A549 (cell line): ENCODE results near the gene RABGAP1L. TPM values are rescaled to one million over a fixed set of nuclear protein-coding genes. Genes with fewer than 3 reads are reported as not detected.

ENCODE experiments used
- ATAC-seq, 2 experiments: fragments of 200-7000 bp in 1 of 2; fragments of >200 bp in 1 of 2; cut with Nextera tagmentation in 1 of 2; cut with Tn5 transposase in 1 of 2; 3 replicates each; pipeline versions ENCODE4 v1.8.0 to v1.9.1; 2018 to 2020; ENCODE audit warnings: mild to moderate bottlenecking in 1 of 2, moderate library complexity in 1 of 2
- CTCF ChIA-PET: fragments of 300-600 bp; sonication (Branson Sonifier 250); formaldehyde crosslinking; extraction: SDS; loops from one replicate; lab custom pipeline; 2021; ENCODE audit warnings: antibody characterized with exemption, inconsistent platforms; lab: Yijun Ruan, JAX
- POLR2A ChIA-PET: fragments of 350-600 bp; formaldehyde crosslinking; extraction: SDS; loops from one replicate; lab custom pipeline; 2021; ENCODE audit warnings: antibody characterized with exemption, inconsistent platforms; lab: Yijun Ruan, JAX
- DNase-seq, 2 experiments: peaks; one replicate each; pipeline versions ENCODE4 v3.0.0 to v3.0.0-alpha.2; 2011 to 2016; ENCODE audit warnings: low read depth in 1 of 2, low spot score in 1 of 2
- FAIRE-seq: peaks from 2 replicates; lab custom pipeline; 2011; peaks lifted over from hg19 to GRCh38; lab: Jason Lieb, UNC
- H3K27ac ChIP-seq, 2 experiments: fragments of >200 bp; sonication (Bioruptor Twin); formaldehyde crosslinking; 3 replicates each; pipeline ENCODE4 v1.5.1; 2016 to 2017
- H3K4me1 ChIP-seq: fragments of >200 bp; sonication (Bioruptor Twin); formaldehyde crosslinking; 3 replicates; pipeline ENCODE4 v1.6.1; 2016
- H3K4me2 ChIP-seq: fragments of >200 bp; sonication (Bioruptor Twin); formaldehyde crosslinking; 3 replicates; pipeline ENCODE4 v1.6.1; 2016
- H3K4me3 ChIP-seq: fragments of >200 bp; sonication (Bioruptor Twin); formaldehyde crosslinking; 3 replicates; pipeline ENCODE4 v1.5.1; 2016
- H3K9me3 ChIP-seq: fragments of >200 bp; sonication (Bioruptor Twin); formaldehyde crosslinking; 3 replicates; pipeline ENCODE4 v1.6.1; 2016
- BCL3 ChIP-seq: fragments of >200 bp; sonication (Bioruptor Twin); formaldehyde crosslinking; IDR thresholded peaks from 3 replicates; pipeline ENCODE4 v1.6.1; 2016
- CEBPB ChIP-seq, 2 experiments: fragments of >200 bp in 1 of 2; sonication (Bioruptor Twin) in 1 of 2; formaldehyde crosslinking in 1 of 2; IDR thresholded peaks; 2 replicates each; pipeline ENCODE4 v1.6.1; 2012 to 2016
- EHF ChIP-seq: fragments of 250-450 bp; sonication (Bioruptor Pico); IDR thresholded peaks from 2 replicates; pipeline ENCODE4 v1.5.0; 2020; ENCODE audit warnings: mild to moderate bottlenecking
- ELK1 ChIP-seq: fragments of 150-350 bp; IDR thresholded peaks from 2 replicates; pipeline ENCODE4 v1.6.1; 2014; ENCODE audit warnings: low read depth, mild to moderate bottlenecking, low read length
- EP300 ChIP-seq, 2 experiments: fragments of >200 bp; sonication (Bioruptor Twin); formaldehyde crosslinking; IDR thresholded peaks; 2 replicates in 1 of 2; 3 replicates in 1 of 2; pipeline ENCODE4 v1.6.1; 2016 to 2017
- FOSB ChIP-seq: fragments of 250-450 bp; sonication (Bioruptor Pico); IDR thresholded peaks from 2 replicates; pipeline ENCODE4 v1.5.0; 2020; ENCODE audit warnings: mild to moderate bottlenecking, moderate library complexity
- FOSL2 ChIP-seq, 2 experiments: fragments of 450-650 bp in 1 of 2; fragments of >200 bp in 1 of 2; sonication (Bioruptor Twin) in 1 of 2; formaldehyde crosslinking; IDR thresholded peaks; 2 replicates each; pipeline versions ENCODE4 v1.5.0 to v1.6.1; 2016 to 2020; ENCODE audit warnings: mild to moderate bottlenecking in 1 of 2, moderate library complexity in 1 of 2
- FOXS1 ChIP-seq: fragments of 250-450 bp; sonication (Bioruptor Pico); IDR thresholded peaks from 2 replicates; pipeline ENCODE4 v1.5.0; 2020; ENCODE audit warnings: mild to moderate bottlenecking, moderate library complexity
- HEYL ChIP-seq: fragments of 250-450 bp; sonication (Bioruptor Pico); IDR thresholded peaks from 2 replicates; pipeline ENCODE4 v1.8.0; 2021; ENCODE audit warnings: mild to moderate bottlenecking, moderate library complexity
- HOXA7 ChIP-seq: fragments of 250-450 bp; sonication (Bioruptor Pico); IDR thresholded peaks from 2 replicates; pipeline ENCODE4 v1.5.0; 2020; ENCODE audit warnings: mild to moderate bottlenecking, moderate library complexity
- HOXB13 ChIP-seq: fragments of 250-450 bp; sonication (Bioruptor Pico); IDR thresholded peaks from 2 replicates; pipeline ENCODE4 v1.5.0; 2020; ENCODE audit warnings: low read depth, mild to moderate bottlenecking, moderate library complexity
- HOXB5 ChIP-seq: fragments of 250-450 bp; sonication (Bioruptor Pico); IDR thresholded peaks from 2 replicates; pipeline ENCODE4 v1.5.0; 2020; ENCODE audit warnings: mild to moderate bottlenecking, moderate library complexity
- JUN ChIP-seq, 2 experiments: fragments of >200 bp; sonication (Bioruptor Twin); formaldehyde crosslinking; IDR thresholded peaks; 2 replicates in 1 of 2; 3 replicates in 1 of 2; pipeline ENCODE4 v1.6.1; 2016 to 2017
- JUNB ChIP-seq: fragments of >200 bp; sonication (Bioruptor Twin); formaldehyde crosslinking; IDR thresholded peaks from 2 replicates; pipeline ENCODE4 v1.6.1; 2016
- MAFK ChIP-seq: fragments of 450-650 bp; IDR thresholded peaks from 2 replicates; pipeline ENCODE4 v1.6.1; 2014; ENCODE audit not compliant: partially characterized antibody
- MAX ChIP-seq: IDR thresholded peaks from 2 replicates; pipeline ENCODE4 v1.6.1; 2012
- MYC ChIP-seq: IDR thresholded peaks from 2 replicates; pipeline ENCODE4 v1.6.1; 2012; ENCODE audit warnings: mild to moderate bottlenecking, inconsistent platforms, low read length, improper control_type of control experiment, borderline replicate concordance
- NFE2L2 ChIP-seq: fragments of 150-350 bp; conservative IDR thresholded peaks from 2 replicates; pipeline ENCODE4 v1.6.1; 2014; ENCODE audit warnings: low read length
- NPAS2 ChIP-seq: fragments of 250-450 bp; sonication (Bioruptor Pico); IDR thresholded peaks from 2 replicates; pipeline ENCODE4 v1.8.0; 2022; ENCODE audit warnings: mild to moderate bottlenecking, moderate library complexity, borderline replicate concordance
- PHF8 ChIP-seq: fragments of 200-600 bp; sonication (generic); IDR thresholded peaks from 2 replicates; pipeline ENCODE4 v1.6.1; 2016; ENCODE audit warnings: low read depth, mild to moderate bottlenecking, antibody characterized with exemption, moderate library complexity, borderline replicate concordance
- POLR2AphosphoS2 ChIP-seq: conservative IDR thresholded peaks from 2 replicates; pipeline ENCODE4 v1.6.1; 2012; ENCODE audit warnings: low read length, improper control_type of control experiment, inconsistent platforms
- RARB ChIP-seq: fragments of 250-450 bp; sonication (Bioruptor Pico); IDR thresholded peaks from 2 replicates; pipeline ENCODE4 v1.8.0; 2021; ENCODE audit warnings: mild to moderate bottlenecking, moderate library complexity
- RCOR1 ChIP-seq: fragments of 150-350 bp; IDR thresholded peaks from 2 replicates; pipeline ENCODE4 v1.6.1; 2014; ENCODE audit warnings: antibody characterized with exemption, low read length, low read depth
- RFX5 ChIP-seq: fragments of 450-650 bp; IDR thresholded peaks from 2 replicates; pipeline ENCODE4 v1.7.1; 2014; ENCODE audit warnings: antibody characterized with exemption, mild to moderate bottlenecking, moderate library complexity
- SMC3 ChIP-seq: fragments of >200 bp; sonication (Bioruptor Twin); formaldehyde crosslinking; IDR thresholded peaks from 3 replicates; pipeline ENCODE4 v1.6.1; 2018; ENCODE audit warnings: inconsistent platforms
- ZC3H11A ChIP-seq: fragments of 450-650 bp; IDR thresholded peaks from 2 replicates; pipeline ENCODE4 v1.6.1; 2014; ENCODE audit warnings: antibody characterized with exemption, mild to moderate bottlenecking
- ZNF302 ChIP-seq: fragments of 250-450 bp; sonication (Bioruptor Pico); IDR thresholded peaks from 2 replicates; pipeline ENCODE4 v1.9.0; 2021; ENCODE audit warnings: inconsistent platforms, mild to moderate bottlenecking, moderate library complexity
- WGBS: methylation state at CpG from one replicate; pipeline ENCODE4 v1.1.6; 2017; ENCODE audit errors: missing lambda C conversion rate; 5-methylcytosine and 5-hydroxymethylcytosine counted together
- polyA plus RNA-seq, 4 experiments: library from polyadenylated mRNA; depleted of rRNA in 3 of 4; stranded (reverse); fragments of >200 nt; fragmentation: RNase III in 1 of 4; extraction: RNeasy Plus Mini Kit Qiagen cat#74134 plus additional on column Dnase treatment in 1 of 4; gene quantifications; 2 replicates in 3 of 4; 3 replicates in 1 of 4; pipeline ENCODE4 v1.2.3, GENCODE V29; 2011 to 2017
- TF ChIP-seq, protein P1 (sequence below): IDR thresholded peaks from 2 replicates; pipeline ENCODE4 v1.6.1; 2012
- TF ChIP-seq, protein P2 (sequence below): fragments of 450-650 bp; IDR thresholded peaks from 2 replicates; pipeline ENCODE4 v1.6.1; 2014; ENCODE audit warnings: antibody characterized with exemption
- TF ChIP-seq, protein P3 (sequence below): fragments of 200-600 bp; sonication (generic); IDR thresholded peaks from 2 replicates; pipeline ENCODE4 v1.6.1; 2016; ENCODE audit warnings: antibody characterized with exemption, mild to moderate bottlenecking, moderate library complexity

RABGAP1L gene
- polyA plus RNA-seq, 2 of the 4 experiments (the other 2 are of a cell fraction) = 8.2 to 18.6 TPM

DNA sequence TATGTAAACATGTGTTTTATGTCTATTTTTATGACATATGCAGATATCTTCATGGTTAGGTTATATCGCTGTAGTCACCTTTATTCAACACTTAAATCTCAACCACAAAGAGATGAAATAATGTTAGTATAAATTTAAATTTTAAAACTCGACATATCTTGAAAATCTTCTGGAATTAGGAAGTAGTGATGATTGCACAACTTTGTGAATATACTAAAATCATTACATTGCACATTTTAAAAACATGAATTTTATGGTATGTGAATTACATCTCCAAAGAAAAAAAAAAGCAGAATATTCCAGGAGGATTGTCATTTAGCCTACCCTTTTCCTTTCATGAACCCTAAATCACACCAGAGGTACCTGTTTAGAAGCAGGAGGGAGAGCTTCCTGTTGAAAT lies 801.0 kb downstream of the RABGAP1L start:
- POLR2A ChIA-PET = no interaction called here
- ATAC-seq = no peak
- FAIRE-seq = no peak
- DNase-seq = no peak
- no peaks in the 10 kb centered on the region for H3K4me1 ChIP-seq
- no peak overlapping the region for H3K4me2 ChIP-seq
- no peaks in the 10 kb centered on the region for H3K9me3 ChIP-seq
- no peak overlapping the region for H3K27ac ChIP-seq
- TF ChIP-seq RARB (CRISPR knock-in tag) (no peak), MAX (no peak), FOSL2 (IDR thresholded peaks at IDR 0.05) (no peak), FOSL2 (CRISPR knock-in tag; IDR thresholded peaks at IDR 0.05) (no peak), HOXB5 (CRISPR knock-in tag) (no peak), PHF8 (no peak), JUNB (no peak), SMC3 (no peak), EP300 (IDR thresholded peaks at IDR 0.05) (no peak), ELK1 (no peak), RFX5 (no peak), FOXS1 (CRISPR knock-in tag) (no peak), POLR2AphosphoS2 (no peak), HOXA7 (CRISPR knock-in tag) (no peak), NPAS2 (no peak), MAFK (no peak), EHF (CRISPR knock-in tag) (no peak), JUN (IDR thresholded peaks at IDR 0.05) (no peak)
- TF ChIP-seq, protein P1, sequence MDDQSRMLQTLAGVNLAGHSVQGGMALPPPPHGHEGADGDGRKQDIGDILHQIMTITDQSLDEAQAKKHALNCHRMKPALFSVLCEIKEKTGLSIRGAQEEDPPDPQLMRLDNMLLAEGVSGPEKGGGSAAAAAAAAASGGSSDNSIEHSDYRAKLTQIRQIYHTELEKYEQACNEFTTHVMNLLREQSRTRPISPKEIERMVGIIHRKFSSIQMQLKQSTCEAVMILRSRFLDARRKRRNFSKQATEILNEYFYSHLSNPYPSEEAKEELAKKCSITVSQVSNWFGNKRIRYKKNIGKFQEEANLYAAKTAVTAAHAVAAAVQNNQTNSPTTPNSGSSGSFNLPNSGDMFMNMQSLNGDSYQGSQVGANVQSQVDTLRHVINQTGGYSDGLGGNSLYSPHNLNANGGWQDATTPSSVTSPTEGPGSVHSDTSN = no peak
- TF ChIP-seq, protein P2, sequence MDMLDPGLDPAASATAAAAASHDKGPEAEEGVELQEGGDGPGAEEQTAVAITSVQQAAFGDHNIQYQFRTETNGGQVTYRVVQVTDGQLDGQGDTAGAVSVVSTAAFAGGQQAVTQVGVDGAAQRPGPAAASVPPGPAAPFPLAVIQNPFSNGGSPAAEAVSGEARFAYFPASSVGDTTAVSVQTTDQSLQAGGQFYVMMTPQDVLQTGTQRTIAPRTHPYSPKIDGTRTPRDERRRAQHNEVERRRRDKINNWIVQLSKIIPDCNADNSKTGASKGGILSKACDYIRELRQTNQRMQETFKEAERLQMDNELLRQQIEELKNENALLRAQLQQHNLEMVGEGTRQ = no peak
- TF ChIP-seq, protein P3, sequence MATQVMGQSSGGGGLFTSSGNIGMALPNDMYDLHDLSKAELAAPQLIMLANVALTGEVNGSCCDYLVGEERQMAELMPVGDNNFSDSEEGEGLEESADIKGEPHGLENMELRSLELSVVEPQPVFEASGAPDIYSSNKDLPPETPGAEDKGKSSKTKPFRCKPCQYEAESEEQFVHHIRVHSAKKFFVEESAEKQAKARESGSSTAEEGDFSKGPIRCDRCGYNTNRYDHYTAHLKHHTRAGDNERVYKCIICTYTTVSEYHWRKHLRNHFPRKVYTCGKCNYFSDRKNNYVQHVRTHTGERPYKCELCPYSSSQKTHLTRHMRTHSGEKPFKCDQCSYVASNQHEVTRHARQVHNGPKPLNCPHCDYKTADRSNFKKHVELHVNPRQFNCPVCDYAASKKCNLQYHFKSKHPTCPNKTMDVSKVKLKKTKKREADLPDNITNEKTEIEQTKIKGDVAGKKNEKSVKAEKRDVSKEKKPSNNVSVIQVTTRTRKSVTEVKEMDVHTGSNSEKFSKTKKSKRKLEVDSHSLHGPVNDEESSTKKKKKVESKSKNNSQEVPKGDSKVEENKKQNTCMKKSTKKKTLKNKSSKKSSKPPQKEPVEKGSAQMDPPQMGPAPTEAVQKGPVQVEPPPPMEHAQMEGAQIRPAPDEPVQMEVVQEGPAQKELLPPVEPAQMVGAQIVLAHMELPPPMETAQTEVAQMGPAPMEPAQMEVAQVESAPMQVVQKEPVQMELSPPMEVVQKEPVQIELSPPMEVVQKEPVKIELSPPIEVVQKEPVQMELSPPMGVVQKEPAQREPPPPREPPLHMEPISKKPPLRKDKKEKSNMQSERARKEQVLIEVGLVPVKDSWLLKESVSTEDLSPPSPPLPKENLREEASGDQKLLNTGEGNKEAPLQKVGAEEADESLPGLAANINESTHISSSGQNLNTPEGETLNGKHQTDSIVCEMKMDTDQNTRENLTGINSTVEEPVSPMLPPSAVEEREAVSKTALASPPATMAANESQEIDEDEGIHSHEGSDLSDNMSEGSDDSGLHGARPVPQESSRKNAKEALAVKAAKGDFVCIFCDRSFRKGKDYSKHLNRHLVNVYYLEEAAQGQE = no peak
- TF ChIP-seq, all 56 proteins: peak for 0
- H3K4me3 ChIP-seq = no peak overlapping the region
- CTCF ChIA-PET = no interaction called here
- 66% methylated on average over 2 of the region's 2 CpGs for WGBS

DNA sequence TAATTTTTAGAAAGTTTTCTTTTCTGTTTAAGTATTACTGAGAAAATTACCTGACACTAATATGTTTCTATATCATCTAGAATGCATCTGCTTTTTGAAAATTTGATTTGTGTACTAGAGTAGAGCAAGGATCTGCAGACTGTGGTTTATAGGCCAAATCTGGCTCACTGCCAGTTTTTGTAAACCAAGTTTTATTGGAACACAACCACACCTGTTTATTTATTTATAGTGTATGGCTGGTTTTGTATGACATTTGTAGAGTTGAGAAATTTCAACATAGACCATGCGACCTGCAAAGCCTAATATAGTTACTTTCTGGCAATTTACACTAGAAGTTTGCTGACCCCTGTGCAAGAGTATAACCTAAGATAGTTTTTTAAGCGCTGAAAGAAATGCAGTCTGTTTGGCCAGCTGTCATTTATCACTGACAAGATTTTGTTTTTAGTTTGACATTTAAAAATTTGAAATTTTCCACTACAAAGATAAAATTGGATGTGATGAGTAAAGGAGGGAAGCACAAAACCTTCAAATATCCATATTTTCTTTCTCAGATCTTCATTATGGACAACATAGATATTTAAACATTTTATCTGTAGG lies 804.3 kb downstream of the RABGAP1L start:
- 53% methylated on average over 2 of the region's 2 CpGs for WGBS
- no peak overlapping the region for H3K4me3 ChIP-seq
- H3K4me2 ChIP-seq = no peak overlapping the region
- no peaks in the 10 kb centered on the region for H3K9me3 ChIP-seq
- no peak overlapping the region for H3K27ac ChIP-seq
- ChIA-PET CTCF (no interaction called here), POLR2A (interaction anchor here (2.4 kb wide), 1 partner anchor 36 kb away, joined by 7 read pairs; the partner anchor contains the start of gene CACYBP)
- peaks cover 6% of the 10 kb centered on the region; the same call in 1 of the 3 replicates for H3K4me1 ChIP-seq
- FAIRE-seq (no peak), ATAC-seq (no peak), DNase-seq (no peak)
- TF ChIP-seq NPAS2 (no peak), RCOR1 (no peak), FOSB (no peak), BCL3 (no peak), HOXA7 (CRISPR knock-in tag) (no peak), ZNF302 (CRISPR knock-in tag) (no peak), FOSL2 (IDR thresholded peaks at IDR 0.05) (no peak), FOSL2 (CRISPR knock-in tag; IDR thresholded peaks at IDR 0.05) (no peak), CEBPB (IDR thresholded peaks at IDR 0.05) (no peak), JUN (IDR thresholded peaks at IDR 0.05) (no peak), RFX5 (no peak), PHF8 (no peak), JUNB (no peak), HEYL (CRISPR knock-in tag) (no peak), HOXB13 (CRISPR knock-in tag) (no peak), MYC (no peak), NFE2L2 (no peak), ZC3H11A (no peak)
